Fibroblast of the aortic adventitia (primary cell): Measurements from ENCODE around the gene HCAR1. TPM values are rescaled to one million over a fixed set of nuclear protein-coding genes. Genes with fewer than 3 reads are reported as not detected.
A peak's percentile ranks its signal among the peaks of the same experiment; 100 is the strongest.
"Not testable (repeated sequence)": the region's sequence is repeated elsewhere in the genome, so short reads cannot be mapped to it uniquely, and the experiment has no call there.

ENCODE experiments used
- DNase-seq: peaks from one replicate; pipeline ENCODE4 v3.0.0-alpha.2; 2010; ENCODE audit warnings: low read depth
- H3K4me3 ChIP-seq: 2 replicates; pipeline ENCODE4 v1.5.1; 2011; ENCODE audit warnings: low read depth, mild to moderate bottlenecking, control low read depth, low read length, moderate library complexity
- CTCF ChIP-seq: IDR thresholded peaks from 2 replicates; pipeline ENCODE4 v1.5.1; 2011; ENCODE audit warnings: mild to moderate bottlenecking, low read length, control low read depth, inconsistent platforms; ENCODE audit not compliant: insufficient read depth
- small RNA-seq: library from RNA; depleted of rRNA; stranded (forward); fragments of <200 nt; gene quantifications from one replicate; pipeline ENCODE3, GENCODE V24; 2012
- total RNA-seq: library from RNA; depleted of rRNA; stranded (reverse); fragments of >200 nt; gene quantifications from 2 replicates; pipeline ENCODE4 v1.2.3, GENCODE V29; 2012; ENCODE audit warnings: low replicate concordance

Gene HCAR1
- total RNA-seq, 1 donor: 1.5 TPM

DNA sequence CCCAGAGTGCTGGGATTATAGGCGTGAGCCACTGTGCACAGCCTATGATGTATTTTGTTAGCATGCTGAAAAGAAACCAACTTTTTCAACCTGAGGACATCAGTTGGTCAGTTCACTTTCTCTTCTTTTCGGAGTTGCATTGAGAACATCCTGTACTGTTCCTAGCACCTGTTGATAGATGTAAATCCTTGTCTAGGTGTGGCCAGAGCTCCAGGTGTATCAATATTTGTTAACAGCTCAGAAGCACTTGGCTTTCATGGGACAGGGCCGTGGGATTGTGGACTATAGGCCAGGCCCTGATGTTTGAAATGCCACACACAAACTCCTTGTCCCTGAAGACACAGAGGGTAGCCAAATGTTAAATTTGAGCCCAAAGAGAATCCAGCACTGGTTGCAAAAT, 42.4 kb downstream of the HCAR1 start:
- TF ChIP-seq CTCF: no peak
- no peak overlapping the region for H3K4me3 ChIP-seq
- DNase-seq: no peak

DNA sequence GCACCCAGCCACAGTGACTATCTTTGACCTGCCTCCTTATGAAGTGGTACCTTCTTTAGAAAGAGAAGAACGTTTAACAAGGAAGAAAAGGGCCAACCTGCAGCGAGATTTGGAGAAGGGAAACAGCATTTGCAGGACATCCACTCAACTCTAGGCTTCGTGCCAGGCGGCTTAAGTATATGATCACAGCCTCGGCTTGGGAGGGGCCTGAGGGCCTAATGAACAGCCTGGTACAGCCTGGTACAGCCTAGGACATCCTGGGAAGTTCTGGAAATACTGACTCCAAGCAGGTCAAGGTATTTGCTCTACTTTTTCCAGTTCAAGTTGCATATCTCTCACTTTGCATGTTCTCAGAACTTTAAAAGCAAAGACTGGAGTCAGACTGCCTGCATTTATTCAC, 43.6 kb downstream of the HCAR1 start:
- H3K4me3 ChIP-seq: no peak overlapping the region
- no peak for TF ChIP-seq CTCF
- DNase-seq: peak; percentile 21

GRCh38 chr12:122686538-122686937, 44.1 kb downstream of the HCAR1 start:
- DNase-seq: no peak
- TF ChIP-seq CTCF: no peak
- no peak overlapping the region for H3K4me3 ChIP-seq

DNA sequence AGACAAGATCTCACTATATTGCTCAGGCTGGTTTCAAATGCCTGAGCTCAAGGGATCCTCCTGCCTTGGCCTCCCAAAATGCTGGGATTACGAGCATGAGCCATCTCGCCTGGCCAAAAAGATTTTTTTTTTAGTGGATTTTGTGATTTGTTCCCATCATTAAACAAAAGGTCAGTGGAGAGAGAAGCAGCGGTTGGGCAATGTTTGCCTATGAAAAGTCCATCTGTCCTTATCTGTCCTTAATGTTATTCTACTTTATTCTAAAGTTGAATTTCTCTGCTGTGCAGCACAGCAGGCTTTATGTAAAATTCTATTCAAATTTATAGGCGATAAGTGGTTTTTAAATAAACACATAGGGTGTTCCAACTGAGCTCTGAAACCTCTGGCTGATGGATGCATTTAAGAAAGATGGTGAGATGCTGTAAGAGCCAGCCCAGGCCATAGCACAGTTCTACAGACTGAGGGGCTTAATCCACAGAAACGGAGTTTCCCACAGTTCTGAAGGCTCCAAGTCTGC, 46.3 kb downstream of the HCAR1 start:
- no peak overlapping the region for H3K4me3 ChIP-seq
- DNase-seq: no peak
- TF ChIP-seq CTCF: no peak

DNA sequence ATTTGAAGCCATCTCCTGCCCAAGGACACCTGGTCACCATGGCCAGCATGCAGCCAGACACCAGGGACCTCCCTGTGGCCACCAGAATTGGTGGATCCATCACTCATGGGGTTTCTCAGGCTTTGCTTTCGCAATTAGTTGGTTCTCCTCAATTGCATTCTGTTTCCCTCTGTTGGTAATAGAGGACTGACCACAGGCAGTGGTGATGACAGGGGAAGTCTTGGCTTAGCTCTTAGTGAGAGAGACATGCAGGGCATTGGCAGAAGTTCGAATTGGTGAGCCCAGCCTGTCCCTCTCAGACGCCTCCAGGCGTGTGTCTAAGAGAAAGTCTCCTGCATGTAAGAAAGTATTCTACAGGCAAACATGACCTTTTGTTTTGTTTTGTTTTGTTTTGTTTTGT, 48.8 kb downstream of the HCAR1 start:
- peak; percentile 34 for DNase-seq
- TF ChIP-seq CTCF: no peak
- no peak overlapping the region for H3K4me3 ChIP-seq

DNA sequence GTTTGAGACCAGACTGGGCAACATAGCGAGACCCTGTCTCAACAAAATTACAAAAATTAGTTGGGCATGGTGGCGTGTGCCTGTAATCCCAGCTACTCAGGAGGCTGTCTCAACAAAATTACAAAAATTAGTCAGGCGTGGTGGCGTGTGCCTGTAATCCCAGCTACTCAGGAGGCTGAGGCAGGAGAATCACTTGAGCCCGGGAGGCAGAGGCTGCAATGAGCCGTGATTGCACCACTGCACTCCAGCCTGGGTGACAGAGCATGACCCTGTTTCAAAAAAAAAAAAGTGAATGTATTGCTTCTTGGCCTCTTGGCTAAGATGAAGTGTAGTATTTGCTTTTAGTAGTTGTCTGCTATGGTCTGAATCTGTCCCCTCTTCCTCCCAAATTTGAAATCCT, 49.7 kb downstream of the HCAR1 start:
- not testable (repeated sequence) for DNase-seq, H3K4me3 ChIP-seq

- not testable (repeated sequence) for DNase-seq, H3K4me3 ChIP-seq
These were observed 53.9 kb downstream of the HCAR1 start for GRCh38 chr12:122676781-122677180.

Small RNAs within 50 kb of the gene (small RNA-seq; reads per million reads assigned to genes)
- gene AC026333.2 (not detected), gene RF00019 (not detected)

Other genes with a start within 250 kb of the HCAR1 start
- 15.9 and 23.1 TPM in 2 replicates for gene ZCCHC8, start 229.9 kb downstream of the HCAR1 start, total RNA-seq
- gene RSRC2, start 203.9 kb downstream of the HCAR1 start, total RNA-seq: 42.8 and 138 TPM in 2 replicates
- gene KNTC1, start 203.6 kb downstream of the HCAR1 start, total RNA-seq: 14.9 and 69.3 TPM in 2 replicates
- gene HCAR2, start 27.5 kb downstream of the HCAR1 start, total RNA-seq: 0.25 TPM in 1 of 2 replicates, not detected in the other
- 0.41 TPM in 1 of 2 replicates, not detected in the other for gene HCAR3, start 14.0 kb downstream of the HCAR1 start, total RNA-seq
- gene DENR, start 22.0 kb upstream of the HCAR1 start, total RNA-seq: 60.6 and 69.7 TPM in 2 replicates
- gene CCDC62, start 43.7 kb upstream of the HCAR1 start, total RNA-seq: 0.90 and 0.98 TPM in 2 replicates
- 11.1 and 11.2 TPM in 2 replicates for gene HIP1R, start 104.6 kb upstream of the HCAR1 start, total RNA-seq
- gene VPS37B, start 165.3 kb upstream of the HCAR1 start, total RNA-seq: 12.5 and 17.8 TPM in 2 replicates
- 4.4 and 10.3 TPM in 2 replicates for gene ABCB9, start 235.6 kb upstream of the HCAR1 start, total RNA-seq
- 10.3 and 21.4 TPM in 2 replicates for gene OGFOD2, start 244.4 kb upstream of the HCAR1 start, total RNA-seq
- gene ARL6IP4, start 249.8 kb upstream of the HCAR1 start, total RNA-seq: 110 and 240 TPM in 2 replicates